NCI-H146 treated with DMSO at 0.1 percent for 48 hours (cell line): ENCODE measurements around the gene TMEM214.
A peak's percentile ranks its signal among the peaks of the same experiment; 100 is the strongest.

Experiments
- DNase-seq: peaks from one replicate; lab custom pipeline; 2025; ENCODE audit not compliant: unreplicated experiment; lab: John Stamatoyannopoulos, UW

Gene TMEM214, protein sequence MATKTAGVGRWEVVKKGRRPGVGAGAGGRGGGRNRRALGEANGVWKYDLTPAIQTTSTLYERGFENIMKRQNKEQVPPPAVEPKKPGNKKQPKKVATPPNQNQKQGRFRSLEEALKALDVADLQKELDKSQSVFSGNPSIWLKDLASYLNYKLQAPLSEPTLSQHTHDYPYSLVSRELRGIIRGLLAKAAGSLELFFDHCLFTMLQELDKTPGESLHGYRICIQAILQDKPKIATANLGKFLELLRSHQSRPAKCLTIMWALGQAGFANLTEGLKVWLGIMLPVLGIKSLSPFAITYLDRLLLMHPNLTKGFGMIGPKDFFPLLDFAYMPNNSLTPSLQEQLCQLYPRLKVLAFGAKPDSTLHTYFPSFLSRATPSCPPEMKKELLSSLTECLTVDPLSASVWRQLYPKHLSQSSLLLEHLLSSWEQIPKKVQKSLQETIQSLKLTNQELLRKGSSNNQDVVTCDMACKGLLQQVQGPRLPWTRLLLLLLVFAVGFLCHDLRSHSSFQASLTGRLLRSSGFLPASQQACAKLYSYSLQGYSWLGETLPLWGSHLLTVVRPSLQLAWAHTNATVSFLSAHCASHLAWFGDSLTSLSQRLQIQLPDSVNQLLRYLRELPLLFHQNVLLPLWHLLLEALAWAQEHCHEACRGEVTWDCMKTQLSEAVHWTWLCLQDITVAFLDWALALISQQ

DNA sequence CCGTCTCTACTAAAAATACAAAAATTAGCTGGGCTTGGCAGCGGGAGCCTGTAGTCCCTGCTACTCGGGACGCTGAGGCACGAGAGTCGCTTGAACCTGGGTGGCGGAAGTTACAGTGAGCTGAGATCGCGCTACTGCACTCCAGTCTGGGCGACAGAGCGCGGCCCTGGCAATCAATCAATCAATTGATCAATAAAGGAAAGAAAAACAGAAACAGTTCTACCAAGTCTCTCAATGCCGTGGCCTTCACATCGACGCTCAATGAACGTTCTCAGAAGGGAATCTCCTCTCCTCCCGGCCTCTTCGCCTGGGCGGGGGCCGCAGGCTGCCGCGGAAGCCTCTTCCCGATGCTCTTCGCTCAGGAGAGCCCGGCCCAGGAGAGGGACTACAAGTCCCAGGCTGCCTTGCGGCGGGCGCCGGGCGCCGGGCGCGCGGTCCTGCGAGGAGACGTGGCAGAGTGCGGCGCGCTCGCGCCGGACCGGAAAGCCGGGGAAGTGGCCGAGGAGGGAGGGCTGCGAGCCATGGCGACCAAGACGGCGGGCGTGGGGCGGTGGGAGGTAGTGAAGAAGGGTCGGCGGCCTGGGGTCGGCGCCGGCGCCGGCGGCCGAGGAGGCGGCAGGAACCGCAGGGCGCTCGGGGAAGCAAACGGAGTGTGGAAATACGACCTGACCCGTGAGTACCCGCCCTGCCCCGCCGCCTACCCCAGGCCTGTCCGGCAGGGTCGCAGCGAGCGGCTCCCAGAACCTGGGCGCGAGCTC is at the start of gene TMEM214:
TMEM214 (plus strand) TSS at position 471 of the 758 bp plus-strand sequence; CDS start at position 522, 51 bp downstream.
- DNase-seq, result peak; percentile 56

DNA sequence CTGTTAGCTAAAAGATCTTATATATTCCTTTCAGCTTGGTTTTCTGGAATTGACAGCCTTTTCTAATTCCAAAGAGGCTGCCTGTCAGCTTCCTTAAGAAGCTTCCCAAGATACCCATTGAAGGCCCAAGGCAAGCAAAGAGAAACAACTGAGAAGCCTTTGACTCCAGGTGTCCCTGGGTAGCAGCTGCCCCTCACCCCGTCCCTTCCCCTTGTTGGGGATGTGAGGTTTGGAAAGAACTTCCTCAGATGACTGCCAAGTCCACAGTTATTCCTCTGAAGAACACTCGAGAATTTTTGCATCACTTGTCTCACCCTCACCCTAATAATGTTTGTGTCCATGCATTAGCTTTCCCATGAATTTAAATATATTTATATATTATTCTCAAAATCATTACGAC is 49.0 kb upstream of the TMEM214 start:
- no peak for DNase-seq

DNA sequence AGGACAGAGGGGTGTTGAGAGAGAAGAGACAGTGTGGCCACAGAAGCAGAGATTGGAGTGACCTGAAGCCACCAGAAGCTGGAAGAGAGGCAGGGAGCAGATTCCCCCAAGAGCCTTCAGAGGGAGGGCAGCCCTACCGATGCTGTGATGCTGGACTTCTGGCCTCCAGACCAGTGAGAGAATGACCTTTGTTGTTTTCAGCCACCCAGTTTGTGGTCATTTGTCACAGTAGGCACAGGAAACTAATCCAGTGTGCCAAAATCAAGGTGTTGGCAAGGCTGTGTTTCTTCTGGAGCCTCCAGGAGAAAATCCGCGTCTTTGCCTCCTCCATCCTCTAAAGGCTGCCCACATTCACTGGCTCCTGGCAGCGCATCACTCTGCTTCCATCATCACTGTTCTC is 47.0 kb upstream of the TMEM214 start:
- no peak for DNase-seq

DNA sequence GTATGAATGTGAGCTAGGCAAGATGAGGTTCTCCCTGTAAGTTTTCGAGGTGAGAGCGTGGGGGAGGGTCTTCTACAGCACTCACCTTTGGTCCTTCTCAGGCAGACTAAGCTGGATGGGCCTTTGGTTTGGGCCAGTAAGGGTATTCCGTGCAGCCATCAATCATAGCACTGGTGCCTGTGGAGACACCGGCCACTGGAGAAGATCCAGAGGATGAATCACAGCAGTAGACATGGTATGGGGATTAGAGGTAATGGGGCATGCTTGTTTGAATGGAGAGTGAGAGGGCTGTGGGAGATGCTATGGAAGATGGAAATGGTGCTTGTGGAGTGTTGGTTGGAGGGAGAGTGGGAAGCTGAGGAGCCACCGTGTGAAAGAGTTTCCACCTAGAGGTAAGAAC is 46.2 kb upstream of the TMEM214 start:
- DNase-seq, result no peak

DNA sequence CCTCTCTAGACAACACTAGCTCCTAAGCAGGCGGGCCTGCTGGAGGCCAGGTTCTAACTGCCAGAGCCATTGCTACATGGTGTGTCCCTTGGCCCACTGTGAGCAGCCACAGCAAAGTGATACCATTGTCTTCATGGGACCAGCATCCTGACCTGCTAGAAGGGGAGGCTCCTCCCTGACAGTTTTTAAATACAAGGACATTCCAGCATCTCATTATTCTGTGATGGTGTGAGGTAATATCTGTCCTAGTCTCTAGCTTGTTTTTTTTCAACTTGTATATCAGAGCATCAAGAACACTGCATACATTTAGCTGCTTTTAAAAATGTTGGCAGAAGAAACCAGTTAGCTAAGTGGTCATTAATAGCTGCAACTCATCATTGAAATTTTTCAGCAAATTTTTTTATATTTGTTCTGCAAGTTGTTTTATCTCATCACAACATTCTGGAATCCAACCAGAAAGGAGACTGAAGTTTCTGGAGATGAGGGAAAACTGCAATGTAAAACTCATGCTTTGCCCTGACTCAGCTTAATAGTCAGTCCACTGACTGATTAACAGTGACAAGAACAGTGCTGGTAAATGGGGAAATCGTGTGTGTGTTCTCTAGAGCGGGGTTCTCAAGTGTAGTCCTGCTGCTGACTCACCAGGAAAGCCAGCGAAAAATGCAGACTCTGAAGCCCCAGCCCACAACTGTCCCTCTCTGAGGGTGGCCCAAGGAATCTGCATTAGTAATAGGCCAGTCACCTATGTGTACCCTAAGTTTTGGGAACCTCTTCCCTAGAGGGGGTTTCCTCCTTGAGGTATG is 44.5 kb upstream of the TMEM214 start:
- DNase-seq, result no peak

DNA sequence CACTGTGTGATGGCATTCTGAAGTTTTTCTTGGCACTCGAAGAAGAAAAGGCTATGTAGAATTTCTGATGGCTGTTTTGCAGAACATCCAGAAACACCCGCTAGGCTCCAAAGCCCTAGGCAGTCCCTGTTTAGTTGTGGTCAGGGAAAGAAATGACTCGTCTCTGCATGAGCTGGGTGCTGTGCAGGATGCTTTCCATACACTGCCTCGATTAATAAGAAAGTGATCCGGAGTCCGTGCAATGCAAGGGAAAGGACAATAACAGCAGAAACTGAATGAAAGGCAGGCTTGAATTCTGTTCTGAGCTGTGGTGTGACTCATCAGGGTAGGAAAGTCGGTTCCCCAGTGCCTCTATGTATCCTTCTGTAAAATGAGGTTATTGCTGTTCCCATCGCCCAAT is 43.6 kb upstream of the TMEM214 start:
- DNase-seq, result no peak

DNA sequence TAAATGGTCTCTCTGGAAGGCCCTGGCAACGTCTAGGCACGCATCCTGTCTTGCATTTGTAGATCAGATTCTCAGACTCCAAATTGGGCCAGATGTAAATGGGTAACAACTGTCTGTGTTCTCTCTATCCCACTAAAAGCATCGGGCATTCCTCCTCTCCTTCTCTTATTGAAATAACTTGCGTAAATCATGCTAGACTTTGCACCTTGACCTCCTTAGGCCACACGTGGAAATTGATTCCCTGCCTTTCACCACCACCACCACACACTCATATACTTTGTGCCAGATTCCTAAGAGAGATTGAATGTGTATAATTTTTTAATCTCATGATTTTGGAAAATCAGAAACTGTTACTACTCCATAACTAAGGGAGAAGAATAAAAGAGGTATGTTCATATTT is 41.0 kb upstream of the TMEM214 start:
- DNase-seq, result no peak

DNA sequence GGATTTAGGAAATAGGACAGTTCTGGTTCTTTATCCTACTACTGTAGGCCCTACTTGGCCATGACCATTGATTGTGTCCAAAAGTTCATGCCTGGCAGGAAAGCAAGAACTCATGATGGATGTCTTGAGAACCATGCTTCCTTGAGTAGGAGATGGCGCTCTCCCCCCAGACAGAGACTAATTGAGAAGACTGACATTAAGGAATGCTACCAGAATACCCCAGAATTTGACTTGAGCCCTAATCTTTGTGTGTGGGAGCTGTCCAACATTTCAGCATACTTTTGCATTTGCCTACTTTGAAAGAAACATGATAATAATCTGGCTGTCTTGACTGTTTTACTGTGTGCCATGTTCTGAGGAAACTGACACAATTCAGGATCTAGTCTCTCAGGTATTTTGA is 39.0 kb upstream of the TMEM214 start:
- DNase-seq, result no peak

DNA sequence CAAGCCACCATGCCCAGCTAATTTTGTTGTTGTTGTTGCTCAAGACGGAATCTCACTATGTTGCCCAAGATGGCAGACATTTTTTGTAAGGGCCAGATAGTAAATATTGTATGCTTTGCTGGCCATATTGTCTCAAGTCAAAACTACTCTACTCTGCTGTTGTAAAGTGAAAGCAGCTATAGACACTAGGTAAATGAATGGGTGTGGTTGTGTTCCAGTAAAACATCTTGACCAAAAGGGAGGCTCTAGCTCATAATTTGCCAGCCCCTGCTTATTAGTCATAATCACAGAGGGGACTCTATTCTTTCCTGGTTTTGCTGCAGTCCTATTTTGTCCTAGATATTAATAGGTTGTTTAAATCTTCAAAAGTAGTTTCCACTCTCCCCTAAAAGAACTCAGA is 37.8 kb upstream of the TMEM214 start:
- DNase-seq, result no peak

DNA sequence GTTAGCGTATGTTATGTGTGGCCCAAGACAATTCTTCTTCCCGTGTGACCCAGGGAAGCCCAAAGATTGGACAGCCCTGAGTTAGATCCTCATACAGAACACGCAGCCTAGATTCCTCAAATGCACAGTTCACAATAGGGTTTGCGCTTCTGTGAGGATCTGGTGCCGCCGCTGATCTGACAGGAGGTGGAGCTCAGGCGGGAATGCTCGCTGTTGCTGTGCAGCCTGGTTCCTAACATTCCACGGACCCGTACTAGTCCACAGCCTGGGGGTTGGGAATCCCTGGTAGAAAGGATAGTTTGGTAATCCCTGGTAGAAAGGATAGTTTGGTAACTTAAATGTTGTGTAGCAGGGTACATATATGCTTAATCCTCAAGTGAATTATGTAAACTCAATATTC is 35.4 kb upstream of the TMEM214 start:
- DNase-seq, result no peak

DNA sequence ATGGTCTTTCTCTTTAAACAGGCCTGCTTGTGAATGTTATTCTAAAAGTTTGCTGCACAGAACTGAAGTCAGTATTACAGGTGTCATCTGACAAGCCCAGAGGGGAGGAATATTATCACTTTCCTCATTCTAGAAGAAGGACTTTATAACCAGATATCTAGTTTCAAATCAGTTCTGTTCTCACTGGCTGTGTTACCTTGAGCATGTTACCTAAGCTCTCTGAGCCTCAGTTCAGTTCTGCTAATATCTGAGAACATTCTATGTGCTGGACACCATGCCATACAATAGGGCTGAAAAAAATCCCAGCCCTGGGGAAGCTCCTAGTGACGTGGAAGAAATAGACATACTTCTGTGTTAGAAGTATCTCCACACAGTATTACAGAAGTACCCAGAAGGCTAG is 34.4 kb upstream of the TMEM214 start:
- DNase-seq, result no peak

DNA sequence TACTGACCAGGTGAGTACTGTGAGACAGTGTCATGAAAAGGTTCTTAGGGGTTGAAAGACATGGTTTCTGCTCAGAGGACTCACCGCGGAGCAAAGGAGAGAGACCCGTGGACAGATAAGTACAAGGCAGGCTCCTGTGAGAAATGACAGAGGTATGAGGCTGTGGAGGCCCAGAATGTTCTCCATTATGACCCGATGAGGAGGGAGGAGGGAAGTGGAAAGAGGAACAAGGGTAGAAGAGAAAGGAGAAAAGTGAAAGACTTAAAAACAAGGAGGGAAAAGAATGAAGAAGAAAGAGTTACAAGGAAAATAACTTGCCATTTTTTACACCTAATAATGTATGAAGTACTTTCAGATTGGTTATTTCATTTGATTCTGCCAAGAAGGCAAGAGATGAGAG is 32.5 kb upstream of the TMEM214 start:
- DNase-seq, result no peak

DNA sequence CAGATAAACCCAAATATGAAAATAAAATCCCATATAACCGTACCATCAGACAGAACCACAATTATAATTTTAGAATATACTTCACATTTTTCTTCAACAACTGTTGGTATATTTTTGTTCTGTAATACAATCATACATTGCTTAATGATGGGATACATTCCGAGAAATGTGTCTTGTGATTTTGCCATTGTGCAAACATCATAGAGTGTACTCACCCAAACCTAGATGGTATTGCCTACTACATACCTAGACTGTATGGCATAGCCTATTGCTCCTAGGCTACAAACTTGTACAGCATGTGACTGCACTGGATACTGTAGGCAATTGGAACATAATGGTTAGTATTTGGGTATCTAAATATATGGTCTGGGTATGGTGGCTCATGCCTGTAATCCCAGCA is 31.8 kb upstream of the TMEM214 start:
- no peak for DNase-seq

DNA sequence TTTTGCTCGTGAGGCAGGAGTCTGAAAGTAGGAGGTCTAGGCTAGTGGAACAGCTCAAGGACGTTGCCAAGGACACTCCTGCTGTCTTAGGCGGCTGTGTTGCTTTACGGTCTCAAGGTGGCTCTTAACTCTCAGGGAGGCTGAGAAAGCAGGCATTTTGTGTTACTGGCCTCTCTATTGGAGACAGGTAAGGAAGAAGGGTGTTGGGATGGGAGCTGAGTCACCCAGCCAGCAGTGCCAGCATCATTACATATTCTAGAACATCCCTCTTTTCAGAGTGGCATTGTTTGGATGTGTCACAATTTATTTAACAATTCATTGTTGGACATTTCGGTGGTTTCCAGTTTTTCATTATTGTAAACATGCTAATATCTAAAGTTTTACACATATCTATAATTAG is 30.8 kb upstream of the TMEM214 start:
- no peak for DNase-seq

DNA sequence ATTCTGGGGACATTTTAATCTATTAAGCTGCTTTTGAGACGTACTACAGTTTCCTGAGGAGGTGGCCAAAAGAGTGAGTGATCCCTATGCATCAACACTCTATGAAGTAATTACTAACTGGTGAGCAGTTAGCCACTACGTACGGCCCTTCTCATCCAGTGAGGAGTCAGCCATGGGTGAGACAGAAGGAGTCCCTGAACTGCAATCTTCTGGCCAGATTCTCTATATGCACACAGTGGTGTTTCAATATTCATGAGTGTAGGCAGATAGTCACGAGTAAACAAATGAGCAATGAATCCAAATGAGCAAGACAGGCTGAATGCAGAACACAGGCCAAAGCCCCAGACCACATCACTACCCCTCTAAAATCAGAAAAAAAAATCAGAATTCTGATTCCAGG is 29.8 kb upstream of the TMEM214 start:
- DNase-seq, result no peak

DNA sequence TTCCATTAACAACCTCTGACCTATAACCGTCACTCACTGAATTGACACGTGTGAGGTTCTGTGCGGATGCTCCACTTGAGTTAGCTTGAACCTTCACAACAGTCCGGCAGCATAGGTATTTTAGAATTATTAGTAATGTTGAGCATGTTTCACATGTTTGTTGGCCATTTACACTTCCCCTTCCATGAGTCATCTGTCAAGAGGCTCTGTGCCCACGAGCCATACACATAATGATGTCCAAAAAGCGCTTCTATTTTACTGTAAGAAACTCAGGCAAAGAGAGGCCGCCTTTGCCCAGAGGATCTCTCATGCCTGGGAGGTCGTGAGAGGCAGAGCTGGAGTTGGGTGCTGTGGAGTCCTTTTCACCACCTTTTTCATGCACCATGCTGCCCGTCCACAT is 28.9 kb upstream of the TMEM214 start:
- DNase-seq, result no peak

DNA sequence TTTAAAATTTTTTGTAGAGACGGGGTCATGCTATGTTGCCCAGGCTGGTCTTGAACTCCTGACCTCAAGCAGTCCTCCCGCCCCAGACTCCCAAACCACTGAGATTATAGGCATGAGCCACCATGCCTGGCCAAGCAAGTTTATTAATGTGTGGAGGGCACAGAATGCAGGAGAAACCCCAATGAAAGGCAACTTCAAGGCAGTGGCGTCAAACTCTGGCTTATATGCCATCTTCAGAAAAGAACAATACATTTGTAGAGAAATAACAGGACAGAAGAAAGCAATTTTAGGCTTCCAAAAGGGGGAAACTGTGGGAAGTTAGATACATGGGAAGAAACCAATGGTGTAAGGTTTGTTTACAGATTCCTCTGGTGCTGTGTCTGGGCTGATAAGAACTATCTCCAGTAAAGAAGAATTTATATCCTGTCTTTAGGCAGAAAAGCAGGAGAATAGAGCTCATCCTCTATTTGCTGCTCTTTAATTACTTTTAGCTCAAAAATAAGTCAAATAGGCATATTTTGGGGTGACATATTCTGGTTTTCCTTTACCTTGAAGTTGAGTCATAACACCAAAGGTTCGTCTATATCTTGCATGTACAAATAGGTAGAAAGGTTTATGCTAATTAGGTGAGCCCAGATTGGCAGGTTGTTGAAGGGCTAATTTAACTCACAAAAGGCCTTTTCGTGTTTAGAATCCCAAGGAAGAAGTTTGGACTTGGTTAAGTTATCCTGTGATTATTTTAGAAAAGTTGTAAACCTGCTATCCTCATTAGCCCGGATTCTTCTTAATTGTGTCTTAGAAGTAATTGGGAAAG is 26.0 kb upstream of the TMEM214 start:
- no peak for DNase-seq

DNA sequence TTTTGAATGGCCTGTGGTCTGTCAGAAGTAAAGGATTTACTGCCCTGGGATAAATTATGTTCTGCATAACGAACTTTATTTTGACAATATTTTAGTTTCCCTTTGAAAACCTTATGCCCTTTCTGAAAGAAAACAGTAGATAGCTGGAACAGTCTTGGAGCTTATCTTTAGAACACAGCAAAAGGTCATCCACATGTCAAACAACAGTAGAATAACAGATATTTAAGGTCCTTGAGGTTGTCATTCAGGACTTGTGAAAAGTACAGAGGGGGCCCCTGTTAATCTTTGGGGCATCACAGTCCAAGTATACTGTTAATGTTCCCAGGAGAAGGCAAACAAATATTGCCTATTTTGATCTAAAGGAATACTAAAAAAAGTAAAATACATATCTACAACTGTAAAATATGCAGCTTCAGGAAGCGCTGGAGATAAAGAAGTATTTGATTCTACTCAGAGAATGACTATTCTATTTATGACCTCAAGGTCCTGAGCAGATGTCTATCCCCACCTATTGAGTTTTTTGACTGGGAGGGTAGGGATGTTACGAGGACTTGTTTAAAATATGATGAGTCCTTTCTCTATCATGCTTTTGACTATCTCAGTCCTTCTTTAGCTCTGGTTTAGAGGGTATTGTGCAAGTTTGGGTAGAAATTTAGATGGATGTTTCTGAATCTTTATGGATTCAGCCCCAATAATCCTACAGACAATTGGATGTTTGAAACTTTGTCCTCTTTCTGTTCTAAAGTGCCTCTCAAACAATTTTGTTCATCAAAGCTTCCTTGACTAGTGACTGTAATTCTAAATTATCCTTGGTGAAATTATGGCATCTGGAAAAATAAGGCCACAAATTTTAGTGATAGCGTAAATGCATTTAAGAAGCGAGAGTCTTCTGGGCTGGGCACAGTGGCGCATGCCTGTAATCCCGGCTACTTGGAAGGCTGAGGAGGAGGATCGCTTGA is 25.1 kb upstream of the TMEM214 start:
- DNase-seq, result no peak

DNA sequence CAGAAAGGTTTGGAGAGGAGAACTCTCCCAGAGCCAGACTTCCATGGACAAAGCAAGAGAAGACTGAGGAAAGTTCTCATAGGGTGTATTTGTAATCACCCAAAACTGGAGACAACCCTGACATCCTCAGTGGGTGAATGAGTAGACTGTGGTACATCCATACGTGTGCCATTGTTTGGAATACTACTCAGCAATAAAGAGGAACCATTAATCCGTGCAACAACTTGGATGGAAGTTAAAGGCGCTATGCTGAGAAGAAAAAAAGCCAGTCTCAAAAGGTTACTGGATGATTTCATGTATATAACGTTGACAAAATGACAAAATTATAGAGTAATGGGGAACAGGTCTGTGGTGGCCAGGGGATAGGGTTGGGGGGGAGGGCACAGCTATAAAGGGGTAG is 24.1 kb upstream of the TMEM214 start:
- DNase-seq, result no peak
